ENCODE data around the gene TANGO2. TPM values are rescaled to one million over a fixed set of nuclear protein-coding genes. Genes with fewer than 3 reads are reported as not detected.

TANGO2 gene
- total and polyA plus RNA-seq, 2 of the 8 experiments (the other 6 are each of a cell fraction or from before 2014, with no cell fraction given), result 10.1 to 18.4 TPM

DNA sequence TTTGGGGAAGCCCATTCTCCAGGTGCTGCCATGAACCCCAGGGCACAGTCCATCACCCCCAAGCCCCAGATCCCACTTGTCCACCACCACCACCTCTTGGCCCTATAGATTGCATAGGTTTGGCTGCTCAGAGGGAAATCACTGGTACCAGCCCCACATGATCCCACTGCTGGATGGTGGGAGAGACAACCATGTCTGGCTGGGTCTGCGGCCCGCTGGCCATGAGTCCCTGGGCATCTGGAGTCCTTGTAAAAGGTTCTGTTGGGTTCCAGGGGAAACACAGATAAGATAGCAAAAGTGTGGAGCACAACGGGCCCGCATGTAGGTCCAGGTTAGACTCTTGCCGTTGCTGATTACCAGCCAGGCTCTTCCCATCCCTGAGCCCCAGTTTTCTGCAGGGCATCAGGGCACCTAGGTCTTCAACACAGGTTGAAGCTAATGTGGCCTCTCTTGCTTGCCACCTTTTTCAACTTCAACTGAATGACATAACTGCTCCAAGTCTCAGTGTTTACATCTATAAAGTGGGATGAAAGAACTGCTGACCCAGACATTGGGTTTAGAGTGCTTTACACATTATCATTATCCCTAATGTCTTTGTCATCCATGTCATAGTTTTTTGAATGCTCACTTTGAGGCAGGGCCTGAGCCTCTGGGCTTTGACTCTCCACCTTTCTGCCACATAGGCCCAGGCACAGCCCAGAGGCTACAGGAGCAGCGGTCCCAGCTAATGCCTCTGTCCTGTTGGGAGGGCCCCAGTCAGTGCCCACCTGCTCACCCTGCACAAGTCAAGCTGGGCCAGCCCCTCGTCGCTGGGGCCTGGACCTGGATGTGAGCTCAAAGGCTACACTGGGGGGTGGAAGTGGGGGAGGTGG lies 1.0 kb upstream of the TANGO2 start (continued):
- TF ChIP-seq, protein P1, sequence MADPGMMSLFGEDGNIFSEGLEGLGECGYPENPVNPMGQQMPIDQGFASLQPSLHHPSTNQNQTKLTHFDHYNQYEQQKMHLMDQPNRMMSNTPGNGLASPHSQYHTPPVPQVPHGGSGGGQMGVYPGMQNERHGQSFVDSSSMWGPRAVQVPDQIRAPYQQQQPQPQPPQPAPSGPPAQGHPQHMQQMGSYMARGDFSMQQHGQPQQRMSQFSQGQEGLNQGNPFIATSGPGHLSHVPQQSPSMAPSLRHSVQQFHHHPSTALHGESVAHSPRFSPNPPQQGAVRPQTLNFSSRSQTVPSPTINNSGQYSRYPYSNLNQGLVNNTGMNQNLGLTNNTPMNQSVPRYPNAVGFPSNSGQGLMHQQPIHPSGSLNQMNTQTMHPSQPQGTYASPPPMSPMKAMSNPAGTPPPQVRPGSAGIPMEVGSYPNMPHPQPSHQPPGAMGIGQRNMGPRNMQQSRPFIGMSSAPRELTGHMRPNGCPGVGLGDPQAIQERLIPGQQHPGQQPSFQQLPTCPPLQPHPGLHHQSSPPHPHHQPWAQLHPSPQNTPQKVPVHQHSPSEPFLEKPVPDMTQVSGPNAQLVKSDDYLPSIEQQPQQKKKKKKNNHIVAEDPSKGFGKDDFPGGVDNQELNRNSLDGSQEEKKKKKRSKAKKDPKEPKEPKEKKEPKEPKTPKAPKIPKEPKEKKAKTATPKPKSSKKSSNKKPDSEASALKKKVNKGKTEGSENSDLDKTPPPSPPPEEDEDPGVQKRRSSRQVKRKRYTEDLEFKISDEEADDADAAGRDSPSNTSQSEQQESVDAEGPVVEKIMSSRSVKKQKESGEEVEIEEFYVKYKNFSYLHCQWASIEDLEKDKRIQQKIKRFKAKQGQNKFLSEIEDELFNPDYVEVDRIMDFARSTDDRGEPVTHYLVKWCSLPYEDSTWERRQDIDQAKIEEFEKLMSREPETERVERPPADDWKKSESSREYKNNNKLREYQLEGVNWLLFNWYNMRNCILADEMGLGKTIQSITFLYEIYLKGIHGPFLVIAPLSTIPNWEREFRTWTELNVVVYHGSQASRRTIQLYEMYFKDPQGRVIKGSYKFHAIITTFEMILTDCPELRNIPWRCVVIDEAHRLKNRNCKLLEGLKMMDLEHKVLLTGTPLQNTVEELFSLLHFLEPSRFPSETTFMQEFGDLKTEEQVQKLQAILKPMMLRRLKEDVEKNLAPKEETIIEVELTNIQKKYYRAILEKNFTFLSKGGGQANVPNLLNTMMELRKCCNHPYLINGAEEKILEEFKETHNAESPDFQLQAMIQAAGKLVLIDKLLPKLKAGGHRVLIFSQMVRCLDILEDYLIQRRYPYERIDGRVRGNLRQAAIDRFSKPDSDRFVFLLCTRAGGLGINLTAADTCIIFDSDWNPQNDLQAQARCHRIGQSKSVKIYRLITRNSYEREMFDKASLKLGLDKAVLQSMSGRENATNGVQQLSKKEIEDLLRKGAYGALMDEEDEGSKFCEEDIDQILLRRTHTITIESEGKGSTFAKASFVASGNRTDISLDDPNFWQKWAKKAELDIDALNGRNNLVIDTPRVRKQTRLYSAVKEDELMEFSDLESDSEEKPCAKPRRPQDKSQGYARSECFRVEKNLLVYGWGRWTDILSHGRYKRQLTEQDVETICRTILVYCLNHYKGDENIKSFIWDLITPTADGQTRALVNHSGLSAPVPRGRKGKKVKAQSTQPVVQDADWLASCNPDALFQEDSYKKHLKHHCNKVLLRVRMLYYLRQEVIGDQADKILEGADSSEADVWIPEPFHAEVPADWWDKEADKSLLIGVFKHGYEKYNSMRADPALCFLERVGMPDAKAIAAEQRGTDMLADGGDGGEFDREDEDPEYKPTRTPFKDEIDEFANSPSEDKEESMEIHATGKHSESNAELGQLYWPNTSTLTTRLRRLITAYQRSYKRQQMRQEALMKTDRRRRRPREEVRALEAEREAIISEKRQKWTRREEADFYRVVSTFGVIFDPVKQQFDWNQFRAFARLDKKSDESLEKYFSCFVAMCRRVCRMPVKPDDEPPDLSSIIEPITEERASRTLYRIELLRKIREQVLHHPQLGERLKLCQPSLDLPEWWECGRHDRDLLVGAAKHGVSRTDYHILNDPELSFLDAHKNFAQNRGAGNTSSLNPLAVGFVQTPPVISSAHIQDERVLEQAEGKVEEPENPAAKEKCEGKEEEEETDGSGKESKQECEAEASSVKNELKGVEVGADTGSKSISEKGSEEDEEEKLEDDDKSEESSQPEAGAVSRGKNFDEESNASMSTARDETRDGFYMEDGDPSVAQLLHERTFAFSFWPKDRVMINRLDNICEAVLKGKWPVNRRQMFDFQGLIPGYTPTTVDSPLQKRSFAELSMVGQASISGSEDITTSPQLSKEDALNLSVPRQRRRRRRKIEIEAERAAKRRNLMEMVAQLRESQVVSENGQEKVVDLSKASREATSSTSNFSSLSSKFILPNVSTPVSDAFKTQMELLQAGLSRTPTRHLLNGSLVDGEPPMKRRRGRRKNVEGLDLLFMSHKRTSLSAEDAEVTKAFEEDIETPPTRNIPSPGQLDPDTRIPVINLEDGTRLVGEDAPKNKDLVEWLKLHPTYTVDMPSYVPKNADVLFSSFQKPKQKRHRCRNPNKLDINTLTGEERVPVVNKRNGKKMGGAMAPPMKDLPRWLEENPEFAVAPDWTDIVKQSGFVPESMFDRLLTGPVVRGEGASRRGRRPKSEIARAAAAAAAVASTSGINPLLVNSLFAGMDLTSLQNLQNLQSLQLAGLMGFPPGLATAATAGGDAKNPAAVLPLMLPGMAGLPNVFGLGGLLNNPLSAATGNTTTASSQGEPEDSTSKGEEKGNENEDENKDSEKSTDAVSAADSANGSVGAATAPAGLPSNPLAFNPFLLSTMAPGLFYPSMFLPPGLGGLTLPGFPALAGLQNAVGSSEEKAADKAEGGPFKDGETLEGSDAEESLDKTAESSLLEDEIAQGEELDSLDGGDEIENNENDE (IDR thresholded peaks at IDR 0.05; ENCODE audit: insufficient replicate concordance, low read length), result no peak
- TF ChIP-seq FOSL1 (IDR thresholded peaks at IDR 0.05; ENCODE audit: insufficient read depth, low read depth, low read length) (no peak), SP4 (IDR thresholded peaks at IDR 0.05; ENCODE audit: low read length) (no peak), GTF2F1 (IDR thresholded peaks at IDR 0.05; ENCODE audit: borderline replicate concordance, low read depth, low read length) (no peak), KDM5A (IDR thresholded peaks at IDR 0.05; ENCODE audit: low read length) (no peak), CHD2 (IDR thresholded peaks at IDR 0.05; ENCODE audit: low read length) (no peak), RBBP5 (IDR thresholded peaks at IDR 0.05; ENCODE audit: borderline replicate concordance, low read depth, low read length) (no peak), ZNF274 (IDR thresholded peaks at IDR 0.05; ENCODE audit: borderline replicate concordance, extremely low read depth, low read length) (no peak), SP2 (IDR thresholded peaks at IDR 0.05; ENCODE audit: low read length) (no peak), CBX8 (IDR thresholded peaks at IDR 0.05; ENCODE audit: borderline replicate concordance, low read depth, low read length) (no peak)

Measured in H1 (cell line).